ENCODE measurements around the gene THBD.

Gene THBD

GRCh38 chr20:23061734-23062561 is 12.5 kb upstream of the THBD start:
- no peak for DNase-seq (ENCODE audit: low read depth in 2 of 2)

DNA sequence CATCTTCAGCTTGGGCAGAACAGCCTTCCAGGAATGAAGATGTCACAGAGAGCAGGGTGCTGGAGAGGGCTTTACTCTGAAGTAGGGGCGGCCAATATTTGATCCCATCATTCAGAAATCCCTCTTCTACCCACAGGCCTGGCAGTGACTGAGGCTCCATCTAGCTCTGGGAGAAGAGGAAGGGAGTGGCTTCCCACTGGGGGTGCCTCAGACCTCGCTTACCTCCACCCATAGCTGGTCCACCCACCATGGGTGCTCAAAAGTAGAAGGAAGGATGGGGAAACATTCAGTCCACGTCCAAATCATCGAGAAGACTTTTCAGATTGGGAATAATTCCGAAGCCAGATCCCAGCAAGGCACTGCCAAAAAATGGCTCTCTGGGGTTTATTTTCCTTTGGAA is 11.8 kb upstream of the THBD start:
- DNase-seq (ENCODE audit: low read depth in 2 of 2) = no peak

DNA sequence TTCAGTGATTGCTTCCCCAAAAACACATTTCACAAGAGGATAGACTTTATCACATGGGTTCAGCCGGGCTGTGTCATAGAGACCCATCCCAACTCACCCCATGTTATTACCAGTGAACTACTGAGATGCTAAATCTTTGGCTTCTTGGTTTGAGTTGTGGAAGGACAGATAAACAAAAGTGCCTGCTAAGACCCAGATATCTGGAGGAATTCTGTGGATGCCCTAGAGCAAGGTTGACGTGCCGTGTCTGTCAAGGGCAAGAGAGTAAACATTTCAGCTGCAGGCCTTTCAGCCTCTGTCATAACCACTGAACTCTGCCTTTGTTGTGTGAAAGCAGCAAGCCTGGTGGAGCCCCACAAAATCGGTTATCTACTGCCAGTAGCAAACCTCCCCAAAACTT is 11.2 kb upstream of the THBD start:
- DNase-seq (ENCODE audit: low read depth in 2 of 2) = no peak

DNA sequence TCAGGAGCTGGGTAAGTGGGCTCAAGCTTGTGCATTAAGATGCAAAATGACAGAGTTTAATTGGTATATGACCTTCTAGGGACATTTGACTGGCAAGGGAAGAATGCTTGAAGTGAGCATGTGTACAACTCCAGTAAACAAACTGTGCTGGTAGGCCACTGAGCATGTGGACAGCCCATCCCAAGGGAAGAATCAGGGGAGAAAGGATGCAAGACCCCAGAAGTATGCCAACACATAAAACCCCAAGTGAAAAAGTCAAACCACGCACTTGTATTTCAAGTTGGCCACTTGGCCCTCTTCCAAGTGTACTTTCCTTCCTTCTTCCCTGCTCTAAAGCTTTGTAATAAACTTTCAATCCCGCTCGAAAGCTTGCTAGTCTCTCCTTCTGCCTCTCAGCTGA is 10.4 kb upstream of the THBD start:
- no peak for DNase-seq (ENCODE audit: low read depth in 2 of 2)

DNA sequence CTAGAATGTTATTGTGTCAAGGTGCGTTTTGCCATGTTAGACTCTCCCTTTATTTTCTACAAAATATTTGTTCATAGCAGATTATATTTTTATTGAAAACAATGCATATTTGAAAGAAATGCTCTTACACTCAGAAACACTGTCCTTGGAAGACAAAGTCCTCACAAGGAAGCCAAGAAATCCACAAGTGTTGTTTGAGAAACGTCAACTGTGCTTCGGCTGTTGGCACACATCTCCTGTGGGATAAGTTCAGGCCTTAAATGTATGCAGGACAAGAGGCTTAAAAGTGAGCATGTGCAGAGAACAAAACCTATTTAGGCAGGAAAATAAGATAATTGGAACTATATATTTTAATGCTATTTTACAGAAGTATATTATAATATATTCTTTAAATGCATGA is 9.5 kb upstream of the THBD start:
- DNase-seq (ENCODE audit: low read depth in 2 of 2) = no peak

- DNase-seq (ENCODE audit: low read depth in 2 of 2) = no peak
These were observed 8.8 kb upstream of the THBD start for GRCh38 chr20:23058240-23058639.

- no peak for DNase-seq (ENCODE audit: low read depth in 2 of 2)
These were observed 3.4 kb upstream of the THBD start for GRCh38 chr20:23052904-23053303.

DNA sequence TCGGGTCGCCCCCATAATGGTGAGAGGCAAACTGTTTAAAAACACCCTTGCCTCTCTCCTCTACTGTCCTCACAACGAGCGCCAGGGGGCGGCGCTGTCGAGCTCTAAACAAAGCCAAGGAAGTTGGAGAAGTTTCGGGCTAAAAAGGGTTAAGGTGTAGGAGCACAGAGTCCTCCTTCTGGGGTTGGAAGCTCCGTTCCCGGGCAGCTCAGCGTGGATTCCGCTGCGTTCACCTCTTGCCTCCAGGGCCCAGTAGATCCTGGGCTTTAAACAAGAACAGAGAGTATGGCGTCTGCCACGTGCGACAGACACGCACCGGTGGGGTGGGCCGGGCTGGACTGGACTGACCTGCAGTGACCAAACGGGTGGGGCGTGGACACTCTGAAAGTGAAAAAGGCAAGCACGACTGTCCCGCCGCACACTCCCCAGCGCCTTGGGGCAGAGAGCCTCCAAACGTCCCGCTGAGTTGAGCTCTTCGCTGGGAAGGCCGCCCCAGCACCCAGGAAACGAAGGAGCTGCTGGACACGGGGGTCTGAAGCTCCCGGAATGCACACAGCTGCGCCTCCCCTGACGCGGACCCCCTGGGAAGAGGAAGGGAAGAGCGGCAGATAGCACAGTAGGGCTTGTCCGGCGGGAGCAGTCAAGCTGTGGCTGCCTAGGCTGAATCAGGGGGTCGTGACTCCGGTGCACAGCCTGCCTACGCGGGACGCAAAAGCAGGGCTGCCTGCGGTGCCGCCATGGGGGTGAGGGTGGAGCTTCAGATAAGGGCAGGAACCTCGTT is 1.6 kb upstream of the THBD start:
- no peak for DNase-seq (ENCODE audit: low read depth in 2 of 2)

GRCh38 chr20:23050076-23050838 is 785 bp upstream of the THBD start:
- no peak for DNase-seq (ENCODE audit: low read depth in 2 of 2)

DNA sequence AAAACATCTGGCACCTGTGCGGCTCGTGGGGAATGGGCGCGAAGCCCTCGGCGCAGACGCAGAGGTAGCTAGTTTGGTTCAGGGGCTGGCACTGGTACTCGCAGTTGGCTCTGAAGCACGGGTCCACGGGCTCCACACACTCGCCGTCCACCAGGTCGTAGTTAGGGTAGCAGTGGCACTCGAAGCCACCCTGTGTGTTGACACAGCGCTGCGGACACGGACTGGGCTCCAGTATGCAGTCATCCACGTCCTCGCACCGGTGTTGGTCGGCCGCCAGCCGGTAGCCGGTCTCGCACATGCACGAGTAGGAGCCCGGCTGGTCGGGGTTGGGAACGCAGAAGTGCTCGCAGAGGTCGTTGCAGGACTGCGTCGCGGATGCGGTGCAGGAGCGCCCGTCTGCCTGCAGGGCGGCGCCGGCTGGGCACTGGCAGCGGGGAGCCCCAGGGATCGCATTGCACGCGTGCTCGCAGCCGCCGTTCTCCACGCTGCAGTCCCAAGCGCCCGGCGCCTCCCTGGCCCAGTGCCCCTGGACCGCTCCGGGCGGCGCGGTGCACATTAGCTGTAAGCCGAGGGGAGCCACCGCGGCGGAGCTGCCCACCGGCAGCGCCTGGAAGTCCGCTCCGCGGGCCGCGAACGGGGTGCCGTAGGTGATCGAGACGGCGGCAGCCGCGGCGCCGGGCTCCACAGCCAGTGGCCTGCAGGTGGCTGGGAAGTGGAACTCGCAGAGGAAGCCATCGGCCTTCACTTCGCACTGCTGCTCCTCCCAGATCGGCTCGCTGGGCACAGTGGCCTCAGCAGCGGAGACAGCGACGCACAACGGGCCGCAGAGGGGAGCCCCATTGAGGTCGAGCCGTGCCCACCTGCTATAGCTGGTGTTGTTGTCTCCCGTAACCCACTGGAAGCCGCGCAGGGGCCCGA is 930 bp downstream of the THBD start:
- no peak for DNase-seq (ENCODE audit: low read depth in 2 of 2)

DNA sequence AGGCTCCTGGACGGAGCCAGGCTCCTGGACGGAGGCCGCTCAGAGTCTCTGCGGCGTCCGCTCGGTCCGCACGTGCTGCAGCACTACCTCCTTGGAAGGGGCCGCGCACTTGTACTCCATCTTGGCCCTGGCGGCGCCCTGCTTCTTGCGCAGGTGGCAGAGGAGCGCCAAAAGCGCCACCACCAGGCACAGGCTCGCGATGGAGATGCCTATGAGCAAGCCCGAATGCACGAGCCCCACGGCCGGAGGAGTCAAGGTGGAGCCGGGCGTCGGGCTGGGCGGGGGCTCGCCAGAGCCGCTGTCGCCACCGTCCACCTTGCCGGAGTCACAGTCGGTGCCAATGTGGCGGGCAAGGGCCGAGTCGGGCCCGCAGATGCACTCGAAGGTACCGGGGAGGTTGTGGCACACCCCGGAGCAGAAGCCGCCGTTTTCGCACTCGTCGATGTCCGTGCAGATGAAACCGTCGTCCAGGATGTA is 1.7 kb downstream of the THBD start:
- no peak for DNase-seq (ENCODE audit: low read depth in 2 of 2)

GRCh38 chr20:23047001-23047737 is 2.3 kb downstream of the THBD start:
- no peak for DNase-seq (ENCODE audit: low read depth in 2 of 2)

GRCh38 chr20:23046431-23046830 is 3.0 kb downstream of the THBD start:
- DNase-seq (ENCODE audit: low read depth in 2 of 2) = no peak

DNA sequence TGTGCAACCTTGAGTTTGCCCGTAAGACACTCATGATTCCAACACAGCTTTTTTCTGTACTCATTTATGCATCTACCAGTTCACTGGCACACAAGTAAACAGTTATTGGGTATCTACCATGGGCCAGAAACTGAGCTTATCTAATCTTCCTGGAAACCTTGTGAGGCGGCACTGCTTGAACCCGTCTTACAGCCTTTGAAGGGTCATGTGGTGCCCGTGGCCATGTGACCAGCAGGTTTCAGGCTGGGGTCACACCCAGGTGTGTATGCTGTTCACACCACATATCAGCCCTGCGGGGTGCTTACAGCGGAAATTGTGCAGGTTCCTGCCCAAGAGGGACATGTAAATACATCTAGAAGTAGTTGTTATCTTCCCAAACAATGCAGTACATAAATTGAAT is 6.1 kb downstream of the THBD start:
- DNase-seq (ENCODE audit: low read depth in 2 of 2) = no peak

GRCh38 chr20:23042270-23042669 is 7.2 kb downstream of the THBD start:
- DNase-seq (ENCODE audit: low read depth in 2 of 2) = no peak

- DNase-seq (ENCODE audit: low read depth in 2 of 2) = no peak
These were observed 9.5 kb downstream of the THBD start for GRCh38 chr20:23039885-23040508.

DNA sequence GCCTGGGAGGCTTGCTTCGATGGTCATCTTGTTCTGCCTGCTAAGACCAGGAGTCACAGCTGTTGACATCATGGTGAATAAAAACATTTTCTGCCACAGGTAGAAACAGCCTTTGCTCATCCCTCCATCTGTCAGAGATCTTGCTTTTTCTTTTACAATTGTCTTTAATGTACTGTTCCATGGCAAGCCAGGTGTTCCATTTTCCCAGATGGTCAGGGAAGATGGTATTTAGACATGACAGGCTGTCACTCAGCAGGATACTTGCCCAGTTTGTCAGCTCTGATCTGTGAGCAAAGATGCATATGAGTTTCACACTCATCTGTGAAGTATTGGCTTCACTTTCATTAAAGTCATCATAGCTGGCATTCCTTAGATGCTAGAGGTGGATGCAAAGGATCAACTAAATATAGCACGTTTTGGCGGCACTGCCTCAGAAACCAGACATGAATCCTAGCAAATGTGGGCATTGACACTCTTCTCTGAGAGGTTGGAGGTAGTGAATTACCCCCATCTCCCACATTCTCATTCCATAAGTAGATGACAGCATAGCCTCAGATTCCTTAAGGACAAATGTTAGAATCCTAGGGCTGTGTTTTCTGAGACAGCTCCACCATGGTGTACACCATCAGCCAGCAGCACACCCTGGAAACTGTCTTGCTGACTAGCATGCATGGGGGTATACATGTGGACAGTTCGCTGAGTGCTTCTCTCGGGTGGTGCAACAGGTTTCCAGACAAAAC is 10.2 kb downstream of the THBD start:
- DNase-seq (ENCODE audit: low read depth in 2 of 2) = no peak

DNA sequence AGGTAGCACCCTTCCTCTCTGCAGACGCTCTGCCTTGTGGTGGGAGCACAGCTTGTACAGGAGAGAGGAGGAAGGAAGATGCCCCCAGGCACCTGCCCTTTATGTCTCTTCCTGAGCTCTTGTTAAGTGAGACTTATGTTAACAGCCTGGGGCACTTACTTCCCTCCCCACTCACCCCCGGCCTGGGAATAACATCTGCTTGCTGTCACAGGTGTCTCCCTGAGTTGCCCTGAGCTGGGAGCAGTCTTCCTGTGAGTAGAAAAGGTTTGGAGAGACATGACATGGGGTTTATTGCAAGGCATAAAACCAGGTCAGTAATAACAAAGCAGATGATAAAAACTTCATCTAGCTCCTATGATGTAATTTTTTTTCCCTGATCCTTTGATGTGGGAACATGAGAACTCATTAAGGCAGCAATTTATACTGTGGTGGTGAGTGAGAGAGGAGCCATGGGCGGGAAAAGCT is 12.4 kb downstream of the THBD start:
- no peak for DNase-seq (ENCODE audit: low read depth in 2 of 2)

DNA sequence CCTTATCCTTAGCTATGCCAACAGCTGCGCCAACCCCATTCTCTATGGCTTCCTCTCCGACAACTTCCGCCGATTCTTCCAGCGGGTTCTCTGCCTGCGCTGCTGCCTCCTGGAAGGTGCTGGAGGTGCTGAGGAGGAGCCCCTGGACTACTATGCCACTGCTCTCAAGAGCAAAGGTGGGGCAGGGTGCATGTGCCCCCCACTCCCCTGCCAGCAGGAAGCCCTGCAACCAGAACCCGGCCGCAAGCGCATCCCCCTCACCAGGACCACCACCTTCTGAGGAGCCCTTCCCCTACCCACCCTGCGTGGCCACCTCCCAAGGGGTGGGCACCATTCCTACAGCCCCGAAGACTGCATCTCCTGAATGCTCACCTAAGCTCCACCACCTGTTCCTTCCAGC is 13.1 kb downstream of the THBD start:
- DNase-seq (ENCODE audit: low read depth in 2 of 2) = no peak
